GM21390 (cell line): Measurements from ENCODE around the gene ATP8A2.
"Not testable (repeated sequence)": the region's sequence is repeated elsewhere in the genome, so short reads cannot be mapped to it uniquely, and the experiment has no call there.

ENCODE experiments used
- ATAC-seq: cut with Tn5 transposase; IDR thresholded peaks from one replicate; pipeline ENCODE4 v1.9.1; 2021; ENCODE audit not compliant: unreplicated experiment

ATP8A2 gene

DNA sequence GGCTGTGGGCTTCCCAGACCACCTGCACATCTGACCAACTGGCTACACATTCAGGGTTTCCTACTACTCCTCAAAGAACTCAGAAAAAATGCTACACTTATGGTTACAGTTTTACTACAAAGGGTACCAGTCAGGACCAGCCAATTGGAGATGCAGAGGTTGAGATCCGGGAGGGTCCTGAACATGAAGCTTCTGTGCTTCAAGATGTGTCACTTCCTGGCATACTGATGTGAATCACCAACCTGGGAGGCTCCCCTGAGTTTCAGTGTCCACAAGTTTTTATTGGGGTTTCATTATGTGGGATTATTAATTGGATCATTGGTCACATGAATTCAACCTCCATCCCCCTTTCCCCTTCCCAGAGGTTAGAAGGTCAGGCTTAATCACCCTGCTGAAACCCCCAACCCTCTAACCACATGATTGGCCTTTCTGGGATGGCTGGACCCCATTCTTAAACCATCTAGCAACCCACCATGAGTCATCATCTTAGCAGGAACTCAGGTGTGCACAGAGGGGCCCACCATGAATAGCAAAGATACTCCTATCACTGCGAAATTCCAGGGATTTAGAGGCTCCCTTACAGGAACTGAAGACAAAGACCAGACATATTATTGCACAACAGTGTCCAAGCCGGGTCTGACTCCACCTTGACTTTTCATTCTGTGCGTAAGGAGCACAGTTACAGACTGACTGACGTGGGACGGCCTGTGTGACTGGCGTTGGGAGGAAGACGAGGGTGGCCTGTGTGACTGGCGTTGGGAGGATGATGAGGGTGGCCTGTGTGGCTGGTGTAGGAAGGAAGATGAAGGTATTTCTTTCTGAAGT is 90.7 kb downstream of the ATP8A2 start:
- no peak for ATAC-seq

DNA sequence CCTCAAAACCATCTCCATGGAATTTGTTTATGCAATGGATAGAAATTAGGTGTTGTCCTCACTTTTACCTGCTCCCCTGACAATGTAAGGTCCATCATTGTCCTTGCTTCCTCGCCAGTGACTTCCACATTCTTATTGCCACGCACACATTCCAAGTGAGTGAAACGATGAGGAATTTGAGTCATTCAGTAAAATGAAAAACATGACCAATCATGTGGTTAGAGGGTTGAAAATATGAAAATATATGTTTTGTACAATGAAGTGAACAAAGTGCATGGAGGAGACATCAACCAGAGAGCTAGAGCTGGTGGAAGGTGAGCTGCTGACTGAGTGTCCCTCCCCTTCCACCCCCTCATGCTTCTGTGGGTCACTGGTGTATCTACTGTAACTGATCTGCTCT is 91.7 kb downstream of the ATP8A2 start:
- no peak for ATAC-seq

DNA sequence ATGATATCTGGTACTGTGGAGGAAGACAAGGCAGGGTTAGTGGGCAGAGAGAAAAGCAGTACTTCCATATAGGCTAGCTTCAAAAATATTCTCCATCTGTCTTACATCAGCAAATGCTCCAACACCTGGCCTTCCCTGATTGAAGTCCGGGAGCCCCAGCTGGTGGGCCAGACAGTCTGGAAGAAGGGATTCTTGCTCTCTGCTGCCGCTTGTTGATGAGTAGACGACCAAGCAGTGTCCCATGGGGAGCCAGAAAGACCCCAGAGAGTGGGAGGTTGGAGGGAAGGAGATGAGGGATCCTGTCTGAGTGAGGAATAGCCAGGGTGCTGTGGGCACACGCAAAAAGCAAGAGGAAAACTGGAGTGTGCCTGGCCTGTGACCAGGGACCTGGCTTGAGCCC is 95.1 kb downstream of the ATP8A2 start:
- no peak for ATAC-seq

DNA sequence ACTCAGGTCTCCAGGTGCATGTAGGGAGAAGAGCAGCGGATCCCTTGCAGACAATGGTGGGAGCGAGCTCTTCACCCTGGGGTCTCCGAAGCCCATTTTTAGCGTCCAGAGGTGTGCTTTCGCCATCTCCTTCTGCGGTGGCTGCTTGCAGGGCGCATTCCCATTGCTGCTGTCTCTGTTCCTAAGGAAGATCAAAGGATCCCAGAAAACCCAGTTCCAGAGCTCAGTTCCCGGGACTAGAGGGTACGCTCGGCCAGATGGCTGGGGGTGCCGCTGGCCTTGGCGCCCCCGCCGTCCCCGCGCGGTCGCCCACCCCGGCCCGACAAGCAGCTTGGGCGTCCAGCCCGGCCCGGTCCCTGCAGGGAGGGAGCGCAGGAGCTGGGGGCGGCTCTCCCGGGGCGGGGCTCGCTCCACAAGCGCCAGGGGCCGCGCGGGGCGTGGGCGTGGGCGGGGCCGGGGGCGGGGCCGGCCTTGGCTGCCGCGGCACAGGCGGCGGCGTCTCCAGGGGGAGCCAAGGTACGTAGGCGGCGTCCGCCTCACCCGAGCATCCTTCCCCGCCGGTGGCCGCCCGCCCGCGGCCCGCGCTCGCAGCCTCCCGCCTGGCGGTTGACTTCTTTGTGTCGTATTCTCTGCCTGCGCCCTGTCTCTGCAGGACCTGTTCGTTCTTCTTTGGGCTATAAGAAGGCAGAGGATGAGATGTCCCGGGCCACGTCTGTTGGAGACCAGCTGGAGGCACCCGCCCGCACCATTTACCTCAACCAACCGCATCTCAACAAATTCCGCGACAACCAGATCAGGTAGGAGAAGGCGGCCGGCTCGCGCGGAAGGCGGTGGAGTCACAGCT is 96.8 kb downstream of the ATP8A2 start:
- ATAC-seq: no peak

DNA sequence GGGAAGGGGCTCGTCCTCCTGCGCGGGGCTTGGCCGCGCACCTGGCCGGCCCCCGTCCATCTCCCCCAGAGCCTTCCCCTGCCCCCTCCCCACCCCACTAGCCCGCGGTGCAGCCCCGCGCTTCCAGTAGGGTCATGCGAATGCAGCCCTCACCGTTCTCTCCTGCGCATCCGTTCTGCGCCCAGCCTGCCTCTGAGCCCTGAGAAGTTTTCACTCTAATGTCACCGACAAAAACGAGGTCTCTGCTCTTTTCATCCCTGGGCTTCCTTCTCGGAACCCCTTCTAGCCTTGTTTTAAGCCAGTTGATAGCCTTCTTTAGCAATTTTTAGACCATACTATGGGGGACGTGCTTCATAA is 97.4 kb downstream of the ATP8A2 start:
- no peak for ATAC-seq

DNA sequence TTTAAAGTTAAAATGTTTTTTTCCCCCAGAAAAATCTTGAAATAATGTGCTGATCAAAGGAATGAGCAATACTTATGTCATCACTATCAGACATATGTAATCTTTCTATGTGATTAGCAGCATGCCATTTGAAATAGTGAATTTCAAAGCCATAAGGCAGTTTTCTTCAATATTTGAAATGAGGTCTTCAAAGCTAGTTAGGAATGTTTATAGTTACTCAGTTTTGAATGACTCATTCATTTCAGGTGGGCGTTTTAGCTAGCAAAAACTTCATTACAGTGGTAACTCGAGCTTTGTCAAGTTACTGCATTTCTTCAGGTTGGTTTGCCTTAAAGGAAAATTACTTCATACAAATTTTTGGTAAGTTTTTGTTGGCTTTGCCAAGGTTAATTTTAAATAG is 102.1 kb downstream of the ATP8A2 start:
- ATAC-seq: no peak

DNA sequence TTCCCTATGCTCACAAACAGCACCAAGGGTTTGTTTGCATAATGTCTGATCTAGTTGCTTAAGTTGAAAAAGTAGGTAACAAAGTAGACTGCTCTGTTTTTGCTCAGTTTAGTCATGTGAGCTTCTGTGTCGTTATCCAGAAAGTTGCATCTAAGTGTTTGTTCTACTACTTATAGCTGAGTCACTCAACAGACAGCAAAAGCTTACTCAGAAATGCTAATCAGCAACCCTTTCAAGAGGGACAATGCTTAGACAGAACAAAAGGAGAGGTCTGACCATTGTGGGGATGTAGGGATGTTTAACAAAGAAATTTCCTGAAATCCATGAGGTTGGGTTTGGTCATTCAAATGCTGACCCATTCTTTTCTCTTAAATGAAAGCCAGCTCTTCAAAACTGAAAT is 106.4 kb downstream of the ATP8A2 start:
- ATAC-seq: no peak

DNA sequence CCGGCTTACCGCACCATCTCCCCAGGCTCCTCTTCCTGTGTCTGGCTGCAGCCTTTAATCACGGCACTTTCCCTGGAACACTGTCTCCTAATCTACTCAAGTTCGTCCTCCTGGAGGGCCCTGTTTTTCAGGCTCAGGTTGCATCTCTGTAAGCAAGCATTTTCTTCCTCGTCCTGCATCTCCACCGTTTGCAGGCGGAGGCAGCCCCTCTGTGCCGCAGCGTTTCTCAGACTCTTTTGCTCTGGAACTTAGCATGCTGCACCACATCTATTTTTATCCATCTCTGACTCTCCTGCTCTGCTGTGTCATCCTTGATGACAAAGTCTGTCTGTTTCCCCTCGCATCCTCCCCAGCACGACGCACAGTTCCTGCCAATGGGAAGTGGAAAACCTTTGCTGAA is 117.5 kb downstream of the ATP8A2 start:
- no peak for ATAC-seq

DNA sequence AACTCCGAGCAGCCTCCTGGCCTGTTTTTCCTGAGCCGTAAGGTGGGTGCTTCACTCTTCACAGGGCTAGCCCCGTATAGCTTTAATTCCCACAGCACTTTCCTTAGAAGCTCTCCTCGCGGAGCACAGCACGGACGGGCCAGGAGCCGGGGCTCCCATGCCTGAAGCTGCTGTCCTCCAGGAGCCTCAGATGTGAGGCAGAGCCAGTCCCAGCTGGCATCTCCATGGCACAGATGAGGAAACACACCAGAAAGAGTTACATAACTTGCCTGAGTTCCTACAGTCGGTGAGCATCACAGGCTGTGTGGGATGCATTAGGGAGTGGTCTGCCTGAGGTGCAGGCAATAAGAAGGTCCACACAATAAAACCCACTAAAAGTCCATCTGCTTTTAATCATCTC is 118.5 kb downstream of the ATP8A2 start:
- no peak for ATAC-seq

DNA sequence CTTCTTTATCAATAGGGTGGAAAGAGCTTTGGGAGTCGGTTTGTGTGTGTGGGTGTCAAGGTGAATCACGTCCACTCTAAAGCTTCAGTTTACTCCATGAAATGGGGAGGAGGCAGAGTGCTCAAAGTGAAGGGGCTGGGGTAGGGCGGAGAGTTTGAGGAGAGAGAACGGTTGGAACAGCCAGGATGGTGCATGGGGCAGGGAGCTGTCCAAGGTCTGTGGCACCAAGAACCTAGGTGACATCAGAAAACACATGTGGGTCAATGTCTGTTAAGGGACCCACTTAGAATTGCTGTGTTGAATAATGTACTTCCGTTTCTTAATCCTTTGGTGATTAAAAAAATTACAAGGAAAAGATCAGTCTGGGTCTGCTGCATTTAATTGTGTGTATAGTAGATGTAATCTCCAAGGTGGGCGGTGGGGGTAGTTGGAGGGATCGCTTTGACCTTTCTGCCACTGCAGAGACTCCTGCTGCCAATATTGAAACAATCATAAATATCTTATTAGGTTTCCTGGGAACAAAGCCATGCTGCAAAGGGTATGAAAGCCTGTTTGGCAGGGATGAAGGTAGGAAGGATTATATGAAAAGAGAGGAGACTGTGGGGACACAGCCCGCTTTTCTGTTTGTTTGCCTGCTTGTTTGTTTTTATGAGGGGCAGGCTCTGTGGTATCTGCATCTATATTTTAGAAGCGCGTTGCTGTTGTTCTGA is 122.3 kb downstream of the ATP8A2 start:
- ATAC-seq: no peak

DNA sequence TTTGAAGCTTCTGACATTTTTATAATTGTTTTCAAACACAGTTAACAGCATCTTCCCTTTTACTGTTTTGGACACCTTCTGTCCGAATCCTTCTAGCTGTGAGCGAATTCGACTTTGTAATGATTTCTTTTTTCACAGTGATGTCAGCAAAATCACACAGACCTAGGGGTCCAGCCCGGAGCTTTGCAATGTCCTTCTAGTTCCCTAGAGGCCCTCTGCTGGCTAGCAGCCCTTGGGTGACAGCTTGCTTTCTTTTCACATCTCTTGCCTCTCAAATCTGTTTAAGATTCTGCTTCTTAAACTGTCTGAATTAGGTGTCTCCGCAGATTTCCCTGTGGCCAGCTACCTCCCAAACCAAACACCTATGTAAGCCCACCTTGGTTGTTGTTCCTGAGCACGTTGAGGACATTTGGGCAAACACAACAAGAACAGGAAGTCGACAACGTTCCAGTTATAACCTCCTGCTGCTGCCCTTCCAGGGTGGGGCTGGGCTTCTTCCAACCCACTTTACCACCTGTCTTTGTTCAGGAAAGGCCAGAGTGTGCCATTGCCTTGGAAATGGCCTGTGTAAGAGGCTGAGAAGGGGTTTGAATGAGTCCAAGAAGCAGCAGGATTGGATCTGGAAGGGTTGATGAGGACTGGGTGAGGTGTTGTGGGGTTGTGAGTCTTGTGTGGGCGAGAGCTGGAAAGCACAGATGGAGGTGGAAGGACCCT is 123.1 kb downstream of the ATP8A2 start:
- no peak for ATAC-seq

DNA sequence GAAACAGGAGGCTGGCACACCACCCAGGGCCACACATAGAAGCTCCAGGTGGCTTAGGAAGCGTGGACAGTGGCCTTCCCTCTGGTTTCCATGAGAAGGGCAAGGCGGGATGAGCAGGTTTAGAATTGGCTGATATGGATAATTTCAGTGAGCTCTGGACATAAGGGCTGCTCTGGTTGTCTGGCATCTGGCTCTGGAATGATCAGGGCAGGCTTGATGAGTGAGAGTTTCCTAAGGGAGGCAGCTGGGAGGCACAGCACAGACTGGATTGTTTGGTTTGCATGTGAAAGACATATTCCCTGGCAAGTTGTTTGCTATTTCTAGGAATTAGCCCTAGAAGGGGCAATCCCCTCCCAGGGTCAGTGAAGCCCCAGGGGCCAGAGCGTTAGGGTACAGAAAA is 129.5 kb downstream of the ATP8A2 start:
- no peak for ATAC-seq

DNA sequence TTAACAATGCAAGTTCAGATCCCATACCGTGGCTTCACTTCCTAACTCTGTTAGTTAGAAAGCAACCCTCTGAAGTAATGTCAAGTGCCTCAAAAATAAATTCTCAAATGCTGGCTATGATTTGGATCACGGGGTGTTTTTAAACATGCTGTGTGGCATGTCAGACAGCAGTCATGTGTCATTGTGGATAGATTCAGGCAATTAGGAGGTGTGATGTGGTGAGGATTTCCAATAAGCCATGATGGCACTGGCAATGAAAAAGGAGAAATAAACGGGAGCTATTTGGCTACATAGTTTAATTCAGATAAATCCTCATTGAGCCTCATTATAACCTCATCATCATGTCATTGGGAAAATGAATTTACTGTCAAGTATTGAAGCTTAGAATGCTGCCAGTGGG is 130.3 kb downstream of the ATP8A2 start:
- no peak for ATAC-seq

DNA sequence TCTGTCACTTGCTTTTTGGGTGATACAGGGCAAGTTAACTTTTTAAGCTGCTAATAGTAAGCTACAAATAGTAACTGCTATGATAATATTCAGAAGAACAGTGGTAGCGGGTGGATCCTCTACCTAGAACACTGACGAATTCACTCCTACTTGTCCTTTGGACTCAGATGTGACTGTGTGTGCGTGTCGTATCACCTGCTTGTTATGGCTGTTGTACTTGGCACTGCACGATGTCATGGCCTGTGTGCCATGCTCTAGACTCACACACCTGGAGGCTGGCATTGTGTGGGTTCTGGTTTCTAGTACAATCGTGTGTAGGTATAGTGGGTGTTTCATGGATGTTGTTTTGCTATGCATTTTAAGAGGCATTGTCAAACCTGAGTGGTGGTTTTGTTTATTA is 130.8 kb downstream of the ATP8A2 start:
- ATAC-seq: no peak

DNA sequence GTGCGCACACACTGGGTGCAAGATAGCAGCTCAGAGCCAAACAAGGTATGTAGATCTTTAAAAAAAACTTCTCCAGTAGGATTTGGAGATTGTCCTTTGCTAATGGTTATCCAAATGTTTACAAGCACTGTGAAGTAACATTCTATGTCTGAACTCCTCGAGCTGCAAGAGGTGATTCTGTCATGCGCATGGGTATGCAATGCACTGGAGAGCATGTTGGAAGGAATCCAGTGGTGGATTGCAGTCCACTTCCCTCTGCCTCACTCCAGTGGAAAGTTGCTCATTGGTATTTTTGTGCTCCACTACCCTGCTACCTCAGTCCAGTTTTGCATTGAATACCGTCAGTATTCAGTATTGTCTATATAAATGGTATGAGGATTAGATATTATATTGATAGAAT is 132.1 kb downstream of the ATP8A2 start:
- ATAC-seq: no peak

DNA sequence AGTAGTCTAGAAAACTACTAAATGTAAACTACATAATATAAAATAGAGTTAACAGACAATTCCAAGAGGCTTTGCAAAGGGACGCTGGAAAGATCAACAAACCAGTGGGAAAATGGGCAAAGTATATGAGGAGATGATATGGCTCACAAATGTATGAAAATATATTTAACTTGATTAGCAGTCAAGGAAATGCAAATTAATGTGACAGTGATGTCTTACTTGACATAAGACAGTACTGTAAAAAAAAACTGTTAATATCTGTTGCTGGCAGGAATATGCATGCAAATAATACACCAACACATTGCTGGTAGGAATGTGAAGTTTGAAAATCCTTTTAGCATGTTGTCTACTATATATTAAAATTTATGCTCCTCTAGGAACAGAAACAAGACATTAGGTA is 136.1 kb downstream of the ATP8A2 start:
- no peak for ATAC-seq

DNA sequence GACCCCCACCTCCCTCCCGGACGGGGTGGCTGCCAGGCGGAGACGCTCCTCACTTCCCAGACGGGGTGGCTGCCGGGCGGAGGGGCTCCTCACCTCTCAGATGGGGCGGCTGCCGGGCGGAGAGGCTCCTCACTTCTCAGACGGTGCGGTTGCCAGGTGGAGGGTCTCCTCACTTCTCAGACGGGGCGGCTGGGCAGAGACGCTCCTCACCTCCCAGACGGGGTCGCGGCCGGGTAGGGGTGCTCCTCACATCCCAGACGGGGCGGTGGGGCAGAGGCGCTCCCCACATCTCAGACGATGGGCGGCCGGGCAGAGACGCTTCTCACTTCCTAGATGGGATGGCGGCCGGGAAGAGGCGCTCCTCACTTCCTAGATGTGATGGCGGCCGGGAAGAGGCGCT is 141.3 kb downstream of the ATP8A2 start:
- ATAC-seq: not testable (repeated sequence)

DNA sequence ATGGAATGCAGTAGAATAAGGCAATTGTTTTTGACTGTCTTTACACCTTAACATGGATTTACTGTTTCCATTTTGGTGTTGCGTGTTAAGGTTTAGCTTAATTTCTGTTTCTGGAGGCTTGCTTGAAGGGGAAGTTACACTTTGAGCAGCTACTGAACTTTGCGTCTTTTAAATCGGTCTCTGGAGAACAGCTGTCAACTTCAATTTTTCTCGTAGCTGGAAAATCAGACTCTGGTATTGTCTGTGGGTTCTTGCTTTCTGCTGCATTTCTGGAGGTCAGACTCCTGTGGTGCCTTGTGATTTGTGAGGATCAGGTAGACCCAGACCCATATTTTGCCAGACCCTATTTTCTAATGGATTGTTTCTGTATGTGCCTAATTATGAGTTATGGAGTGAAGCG is 146.7 kb downstream of the ATP8A2 start:
- ATAC-seq: no peak

DNA sequence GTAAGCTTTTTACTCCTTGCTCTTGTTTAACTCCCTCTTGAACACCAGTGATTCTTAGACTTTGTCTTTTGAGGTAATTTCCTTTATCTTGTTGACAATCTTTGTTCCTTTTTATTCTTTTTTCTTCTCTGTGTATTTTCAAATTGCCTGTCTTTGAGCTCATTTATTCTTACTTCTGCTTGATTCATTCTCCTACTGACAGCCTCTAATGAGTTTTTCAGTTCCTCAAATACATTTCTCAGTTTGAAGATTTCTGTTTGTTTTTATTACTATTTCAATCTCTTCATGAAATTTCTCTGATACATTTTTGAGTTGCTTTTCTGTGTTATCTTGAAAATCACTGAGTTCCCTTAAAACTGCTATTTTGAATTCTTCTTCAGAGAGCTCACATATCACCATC is 154.1 kb downstream of the ATP8A2 start:
- ATAC-seq: no peak

DNA sequence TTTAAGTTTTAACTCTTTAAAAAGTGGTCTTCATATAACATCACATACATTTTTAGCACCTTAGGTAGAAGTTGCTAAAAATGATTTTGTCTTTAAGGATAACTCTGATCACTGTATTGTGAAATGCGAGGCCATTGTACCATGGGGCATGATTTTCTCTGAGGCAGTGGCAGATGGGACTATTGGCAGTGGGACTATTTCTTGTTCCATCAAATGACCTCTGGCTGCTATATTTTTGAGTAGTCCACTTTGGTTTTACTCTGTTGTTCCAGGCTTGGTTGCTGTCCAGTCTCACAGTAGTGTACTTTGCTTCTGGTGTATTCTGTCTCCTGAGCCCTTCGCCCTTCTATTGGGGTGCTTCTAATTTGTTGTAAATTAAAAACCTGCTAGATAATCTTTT is 156.5 kb downstream of the ATP8A2 start:
- no peak for ATAC-seq

DNA sequence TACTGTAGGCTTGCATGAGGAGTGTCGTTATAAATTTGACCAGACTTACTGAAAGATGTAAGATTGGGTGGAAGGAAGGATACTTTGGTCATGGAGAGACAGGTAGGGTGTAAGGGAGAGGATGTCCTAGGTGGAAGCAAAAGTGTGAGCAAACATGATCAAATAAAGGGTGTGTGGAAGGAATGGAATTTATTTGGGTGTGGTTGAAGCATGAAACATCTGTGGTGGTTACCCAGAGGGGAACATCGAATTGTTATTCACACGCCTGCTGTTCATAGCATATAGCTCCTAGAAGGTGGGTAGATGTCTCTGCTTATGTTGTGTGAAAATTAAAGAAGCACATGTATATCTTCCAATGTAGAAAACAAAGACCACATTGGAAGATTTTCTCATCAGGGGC is 157.7 kb downstream of the ATP8A2 start:
- no peak for ATAC-seq
